Uterus (tissue), 2 donors: ENCODE results near the gene GHR.

Source experiments
- POLR2A ChIP-seq, 2 donors: fragments of 450-650 bp; IDR thresholded peaks; one replicate each; pipeline ENCODE4 v1.6.1; 2016; ENCODE audit warnings: antibody characterized with exemption in 2 of 2, mild to moderate bottlenecking in 1 of 2, moderate library complexity in 1 of 2
- TF ChIP-seq, protein P1 (sequence below), 4 experiments: fragments of 200-600 bp in 2 of 4; fragments of 450-650 bp in 2 of 4; sonication (generic) in 2 of 4; IDR thresholded peaks; one replicate each; pipeline ENCODE4 v1.5.1; 2016 to 2019; ENCODE audit warnings: antibody characterized with exemption in 4 of 4, mild to moderate bottlenecking in 2 of 4, moderate library complexity in 1 of 4

DNA sequence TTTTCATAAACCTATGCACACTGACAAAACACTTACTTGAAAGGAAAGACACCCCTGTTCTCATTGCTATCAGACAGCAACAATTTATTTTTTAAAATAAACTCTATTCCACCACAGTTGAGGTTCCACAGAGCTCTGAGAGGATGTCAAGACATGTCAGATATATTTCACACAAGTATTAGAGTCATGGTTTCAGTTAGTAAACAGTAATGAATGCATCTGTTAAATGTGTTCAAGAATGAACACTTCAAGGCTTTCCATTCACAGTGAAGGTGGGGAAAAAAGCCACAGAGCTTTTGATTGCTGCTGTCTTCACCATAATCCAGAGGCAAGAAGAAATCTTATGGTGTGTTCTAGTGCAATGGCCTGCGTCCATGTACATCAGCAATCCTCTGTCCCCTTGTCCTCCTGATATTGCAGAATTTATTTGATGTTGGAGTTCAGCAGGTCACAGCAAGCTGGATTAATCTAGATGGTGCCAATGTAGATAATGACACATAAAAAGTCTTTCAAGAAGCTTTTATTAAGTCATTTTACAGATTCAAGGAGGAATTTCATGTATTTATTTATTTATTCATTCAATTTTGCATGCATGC is 146.8 kb downstream of the GHR start:
- TF ChIP-seq, protein P1, sequence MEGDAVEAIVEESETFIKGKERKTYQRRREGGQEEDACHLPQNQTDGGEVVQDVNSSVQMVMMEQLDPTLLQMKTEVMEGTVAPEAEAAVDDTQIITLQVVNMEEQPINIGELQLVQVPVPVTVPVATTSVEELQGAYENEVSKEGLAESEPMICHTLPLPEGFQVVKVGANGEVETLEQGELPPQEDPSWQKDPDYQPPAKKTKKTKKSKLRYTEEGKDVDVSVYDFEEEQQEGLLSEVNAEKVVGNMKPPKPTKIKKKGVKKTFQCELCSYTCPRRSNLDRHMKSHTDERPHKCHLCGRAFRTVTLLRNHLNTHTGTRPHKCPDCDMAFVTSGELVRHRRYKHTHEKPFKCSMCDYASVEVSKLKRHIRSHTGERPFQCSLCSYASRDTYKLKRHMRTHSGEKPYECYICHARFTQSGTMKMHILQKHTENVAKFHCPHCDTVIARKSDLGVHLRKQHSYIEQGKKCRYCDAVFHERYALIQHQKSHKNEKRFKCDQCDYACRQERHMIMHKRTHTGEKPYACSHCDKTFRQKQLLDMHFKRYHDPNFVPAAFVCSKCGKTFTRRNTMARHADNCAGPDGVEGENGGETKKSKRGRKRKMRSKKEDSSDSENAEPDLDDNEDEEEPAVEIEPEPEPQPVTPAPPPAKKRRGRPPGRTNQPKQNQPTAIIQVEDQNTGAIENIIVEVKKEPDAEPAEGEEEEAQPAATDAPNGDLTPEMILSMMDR (IDR thresholded peaks at IDR 0.05), result no peak
- no peak for TF ChIP-seq POLR2A (IDR thresholded peaks at IDR 0.05)
